HL-60 (cell line): ENCODE measurements around the gene ROR1.

Experiments
- DNase-seq, 2 experiments: peaks; one replicate each; pipeline ENCODE4 v3.0.0-alpha.2; 2010 to 2020; ENCODE audit warnings: low read depth in 1 of 2, low spot score in 1 of 2
- H3K27ac ChIP-seq: fragments of 250-450 bp; sonication (Bioruptor Pico); replicated peaks from 2 replicates; pipeline ENCODE4 v1.5.1; 2020; ENCODE audit warnings: mild to moderate bottlenecking, moderate library complexity
- H3K27me3 ChIP-seq: fragments of 250-450 bp; sonication (Bioruptor Pico); 2 replicates; pipeline ENCODE4 v1.5.1; 2021; ENCODE audit warnings: mild to moderate bottlenecking, moderate library complexity; ENCODE audit not compliant: insufficient read depth, poor library complexity, severe bottlenecking
- H3K4me3 ChIP-seq: replicated peaks from 2 replicates; pipeline ENCODE4 v1.5.1; 2011; ENCODE audit warnings: mild to moderate bottlenecking, control low read depth, low read length; ENCODE audit not compliant: insufficient read depth
- GABPA ChIP-seq: IDR thresholded peaks from 2 replicates; pipeline ENCODE4 v1.6.1; 2012; ENCODE audit warnings: low read depth
- POLR2AphosphoS5 ChIP-seq: IDR thresholded peaks from 2 replicates; pipeline ENCODE4 v1.6.1; 2012; ENCODE audit warnings: low read depth
- SPI1 ChIP-seq: IDR thresholded peaks from 2 replicates; pipeline ENCODE4 v1.6.1; 2012; ENCODE audit warnings: low read depth, mild to moderate bottlenecking, borderline replicate concordance
- TF ChIP-seq, protein P1 (sequence below): IDR thresholded peaks from one replicate; pipeline ENCODE4 v1.5.1; 2011; ENCODE audit warnings: low read length, control low read depth, inconsistent platforms; ENCODE audit not compliant: insufficient read depth
- TF ChIP-seq, protein P2 (sequence below): IDR thresholded peaks from 2 replicates; pipeline ENCODE4 v1.6.1; 2012; ENCODE audit warnings: low read depth; ENCODE audit not compliant: insufficient replicate concordance

ROR1 gene

DNA sequence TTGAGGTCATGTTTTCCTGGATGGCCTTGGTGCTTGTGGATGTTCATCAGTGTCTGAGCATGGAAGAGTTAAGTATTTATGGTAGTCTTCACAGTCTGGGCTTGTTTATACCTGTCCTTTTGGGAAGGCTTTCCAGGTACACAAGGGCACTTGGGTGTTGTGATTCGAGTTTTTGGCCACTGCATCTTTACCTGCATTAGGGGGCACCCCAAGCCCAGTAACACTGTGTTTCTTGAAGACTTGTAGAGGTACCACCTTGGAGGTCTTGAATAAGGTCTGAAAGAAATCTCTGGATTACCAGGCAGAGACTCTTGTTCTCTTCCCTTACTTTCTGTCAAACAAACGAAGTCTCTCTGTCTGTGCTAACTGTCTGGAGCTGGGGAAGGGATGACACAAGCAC is 34.4 kb upstream of the ROR1 start:
- DNase-seq: no peak
- Histone ChIP-seq H3K27ac (no peak overlapping the region), H3K4me3 (no peak overlapping the region), H3K27me3 (no peaks in the 10 kb centered on the region)
- TF ChIP-seq, protein P1, sequence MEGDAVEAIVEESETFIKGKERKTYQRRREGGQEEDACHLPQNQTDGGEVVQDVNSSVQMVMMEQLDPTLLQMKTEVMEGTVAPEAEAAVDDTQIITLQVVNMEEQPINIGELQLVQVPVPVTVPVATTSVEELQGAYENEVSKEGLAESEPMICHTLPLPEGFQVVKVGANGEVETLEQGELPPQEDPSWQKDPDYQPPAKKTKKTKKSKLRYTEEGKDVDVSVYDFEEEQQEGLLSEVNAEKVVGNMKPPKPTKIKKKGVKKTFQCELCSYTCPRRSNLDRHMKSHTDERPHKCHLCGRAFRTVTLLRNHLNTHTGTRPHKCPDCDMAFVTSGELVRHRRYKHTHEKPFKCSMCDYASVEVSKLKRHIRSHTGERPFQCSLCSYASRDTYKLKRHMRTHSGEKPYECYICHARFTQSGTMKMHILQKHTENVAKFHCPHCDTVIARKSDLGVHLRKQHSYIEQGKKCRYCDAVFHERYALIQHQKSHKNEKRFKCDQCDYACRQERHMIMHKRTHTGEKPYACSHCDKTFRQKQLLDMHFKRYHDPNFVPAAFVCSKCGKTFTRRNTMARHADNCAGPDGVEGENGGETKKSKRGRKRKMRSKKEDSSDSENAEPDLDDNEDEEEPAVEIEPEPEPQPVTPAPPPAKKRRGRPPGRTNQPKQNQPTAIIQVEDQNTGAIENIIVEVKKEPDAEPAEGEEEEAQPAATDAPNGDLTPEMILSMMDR: no peak
- TF ChIP-seq, protein P2, sequence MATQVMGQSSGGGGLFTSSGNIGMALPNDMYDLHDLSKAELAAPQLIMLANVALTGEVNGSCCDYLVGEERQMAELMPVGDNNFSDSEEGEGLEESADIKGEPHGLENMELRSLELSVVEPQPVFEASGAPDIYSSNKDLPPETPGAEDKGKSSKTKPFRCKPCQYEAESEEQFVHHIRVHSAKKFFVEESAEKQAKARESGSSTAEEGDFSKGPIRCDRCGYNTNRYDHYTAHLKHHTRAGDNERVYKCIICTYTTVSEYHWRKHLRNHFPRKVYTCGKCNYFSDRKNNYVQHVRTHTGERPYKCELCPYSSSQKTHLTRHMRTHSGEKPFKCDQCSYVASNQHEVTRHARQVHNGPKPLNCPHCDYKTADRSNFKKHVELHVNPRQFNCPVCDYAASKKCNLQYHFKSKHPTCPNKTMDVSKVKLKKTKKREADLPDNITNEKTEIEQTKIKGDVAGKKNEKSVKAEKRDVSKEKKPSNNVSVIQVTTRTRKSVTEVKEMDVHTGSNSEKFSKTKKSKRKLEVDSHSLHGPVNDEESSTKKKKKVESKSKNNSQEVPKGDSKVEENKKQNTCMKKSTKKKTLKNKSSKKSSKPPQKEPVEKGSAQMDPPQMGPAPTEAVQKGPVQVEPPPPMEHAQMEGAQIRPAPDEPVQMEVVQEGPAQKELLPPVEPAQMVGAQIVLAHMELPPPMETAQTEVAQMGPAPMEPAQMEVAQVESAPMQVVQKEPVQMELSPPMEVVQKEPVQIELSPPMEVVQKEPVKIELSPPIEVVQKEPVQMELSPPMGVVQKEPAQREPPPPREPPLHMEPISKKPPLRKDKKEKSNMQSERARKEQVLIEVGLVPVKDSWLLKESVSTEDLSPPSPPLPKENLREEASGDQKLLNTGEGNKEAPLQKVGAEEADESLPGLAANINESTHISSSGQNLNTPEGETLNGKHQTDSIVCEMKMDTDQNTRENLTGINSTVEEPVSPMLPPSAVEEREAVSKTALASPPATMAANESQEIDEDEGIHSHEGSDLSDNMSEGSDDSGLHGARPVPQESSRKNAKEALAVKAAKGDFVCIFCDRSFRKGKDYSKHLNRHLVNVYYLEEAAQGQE: no peak
- no peak for TF ChIP-seq GABPA
- TF ChIP-seq SPI1: no peak
- TF ChIP-seq POLR2AphosphoS5: no peak

DNA sequence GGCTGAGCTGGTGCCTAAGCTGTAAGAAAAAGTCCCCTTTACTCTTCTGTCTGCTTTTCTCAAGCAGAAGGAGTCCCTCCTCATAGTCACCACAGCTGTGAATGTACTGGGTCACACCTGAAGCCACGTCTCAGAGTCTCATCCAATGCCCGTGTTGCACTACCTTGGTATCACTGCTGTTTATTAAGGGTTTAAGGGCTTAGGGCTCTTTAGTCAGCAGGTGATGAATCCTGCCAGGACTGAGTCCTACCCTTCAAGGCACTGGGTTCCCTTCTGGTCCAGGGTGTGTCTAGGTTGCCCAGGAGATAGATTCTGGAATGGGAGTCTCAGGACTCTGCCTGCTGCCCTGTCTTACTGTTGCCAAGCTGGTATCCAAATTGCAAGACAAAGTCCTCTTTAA is 33.4 kb upstream of the ROR1 start:
- H3K4me3 ChIP-seq: no peak overlapping the region
- no peak for DNase-seq
- H3K27me3 ChIP-seq: no peaks in the 10 kb centered on the region
- TF ChIP-seq GABPA: no peak
- TF ChIP-seq, protein P1: no peak
- TF ChIP-seq, protein P2: no peak
- TF ChIP-seq POLR2AphosphoS5: no peak
- no peak for TF ChIP-seq SPI1
- H3K27ac ChIP-seq: no peak overlapping the region

DNA sequence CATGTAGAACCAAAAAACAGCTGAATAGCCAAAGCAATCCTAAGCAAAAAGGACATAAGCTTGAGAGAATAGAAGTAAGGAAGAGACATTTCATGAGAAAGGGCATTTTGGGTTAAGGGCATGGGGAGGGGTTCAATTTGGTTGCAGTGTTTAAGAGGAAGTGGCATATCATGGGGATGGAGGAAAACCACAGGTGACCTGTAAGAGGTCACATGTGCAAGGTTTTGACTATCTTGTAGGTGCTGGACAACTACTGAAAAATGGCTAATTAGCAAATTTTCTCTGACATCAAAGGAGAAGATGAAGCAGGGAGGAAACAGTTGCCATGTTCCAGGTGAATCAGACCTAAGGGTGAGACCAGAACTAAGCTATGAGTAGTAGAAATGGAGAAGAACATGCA is 31.3 kb upstream of the ROR1 start:
- TF ChIP-seq POLR2AphosphoS5 (no peak), GABPA (no peak), SPI1 (no peak)
- TF ChIP-seq, protein P1: no peak
- TF ChIP-seq, protein P2: no peak
- Histone ChIP-seq H3K4me3 (no peak overlapping the region), H3K27me3 (no peaks in the 10 kb centered on the region), H3K27ac (no peak overlapping the region)
- DNase-seq: no peak
